ENCODE measurements around the gene ZNF865. TPM values are rescaled to one million over a fixed set of nuclear protein-coding genes. Genes with fewer than 3 reads are reported as not detected.

ZNF865 gene
- total and polyA plus RNA-seq, 9 donors, result 0.42 to 20.9 (median 16.5) TPM

- TF ChIP-seq CTCF (IDR thresholded peaks at IDR 0.05) (no peak), EP300 (IDR thresholded peaks at IDR 0.05) (no peak), POLR2A (IDR thresholded peaks at IDR 0.05) (no peak)
- H3K36me3 ChIP-seq, result no peaks in the 10 kb centered on the region
- intact Hi-C loops (cut with DNase I), result loop anchor here (2.0 to 5.0 kb wide), 2 partner anchors 90 kb away; no protein-coding TSS in a partner anchor
- DNase-seq, result no peak
- no peak overlapping the region for H3K4me3 ChIP-seq
- WGBS, 3 donors, result 63 to 66% (median 64%) methylated on average over 9 of the region's 9 CpGs
- no peaks in the 10 kb centered on the region for H3K9me3 ChIP-seq
- peaks cover 8% of the 10 kb centered on the region for H3K4me1 ChIP-seq (ENCODE audit: insufficient read depth)
- no peaks in the 10 kb centered on the region for H3K27me3 ChIP-seq
- H3K27ac ChIP-seq, result no peak overlapping the region
Observed at GRCh38 chr19:55606817-55607216, 1.4 kb downstream of the ZNF865 start.

- Histone ChIP-seq H3K27ac (no peak overlapping the region), H3K27me3 (no peaks in the 10 kb centered on the region), H3K36me3 (no peaks in the 10 kb centered on the region), H3K9me3 (no peaks in the 10 kb centered on the region), H3K4me3 (no peak overlapping the region), H3K4me1 (ENCODE audit: insufficient read depth) (peaks cover 7% of the 10 kb centered on the region)
- intact Hi-C loops (cut with DNase I), result loop anchor here in 3 of 4 donors (5.0 kb wide), 1 partner anchor 92 kb away; no protein-coding TSS in a partner anchor
- no peak for DNase-seq
- WGBS, 3 donors, result 95 to 96% (median 95%) methylated on average over 5 of the region's 5 CpGs
- no peak for TF ChIP-seq POLR2A (IDR thresholded peaks at IDR 0.05)
- TF ChIP-seq CTCF (IDR thresholded peaks at IDR 0.05), result no peak
Observed at GRCh38 chr19:55609326-55609725, 3.9 kb downstream of the ZNF865 start.

GRCh38 chr19:55611300-55611982, 6.0 kb downstream of the ZNF865 start:
- H3K4me3 ChIP-seq, result no peak overlapping the region
- TF ChIP-seq POLR2A (IDR thresholded peaks at IDR 0.05) (no peak), EP300 (IDR thresholded peaks at IDR 0.05) (no peak), CTCF (IDR thresholded peaks at IDR 0.05) (no peak)
- peaks cover 2% of the 10 kb centered on the region for H3K4me1 ChIP-seq (ENCODE audit: insufficient read depth)
- no peak for DNase-seq
- 55 to 67% (median 62%) methylated on average over 15 of the region's 15 CpGs for WGBS, 3 donors
- no peaks in the 10 kb centered on the region for H3K36me3 ChIP-seq
- H3K27me3 ChIP-seq, result no peaks in the 10 kb centered on the region
- no peaks in the 10 kb centered on the region for H3K9me3 ChIP-seq
- intact Hi-C loops (cut with DNase I), result no loop called here
- H3K27ac ChIP-seq, result no peak overlapping the region

- Histone ChIP-seq H3K4me1 (ENCODE audit: insufficient read depth) (peaks cover 1% of the 10 kb centered on the region), H3K36me3 (no peaks in the 10 kb centered on the region), H3K4me3 (no peak overlapping the region), H3K27ac (no peak overlapping the region), H3K27me3 (no peaks in the 10 kb centered on the region), H3K9me3 (no peaks in the 10 kb centered on the region)
- DNase-seq, result no peak
- WGBS, 3 donors, result 68 to 80% (median 76%) methylated on average over 3 of the region's 3 CpGs
- TF ChIP-seq POLR2A (IDR thresholded peaks at IDR 0.05) (no peak), EP300 (IDR thresholded peaks at IDR 0.05) (no peak), CTCF (IDR thresholded peaks at IDR 0.05) (no peak)
- intact Hi-C loops (cut with DNase I), result no loop called here
Observed at GRCh38 chr19:55611983-55612645, 6.7 kb downstream of the ZNF865 start.

Data from ovary (tissue), 9 donors.